Activated CD8-positive, alpha-beta T cell treated with anti-CD3 and anti-CD28 coated beads for 36 hours (primary cell): ENCODE data around the gene ARHGAP5. TPM values are rescaled to one million over a fixed set of nuclear protein-coding genes. Genes with fewer than 3 reads are reported as not detected.

Experiments used
- ATAC-seq: fragments of 200-7000 bp; cut with Tn5 transposase; one replicate; pipeline ENCODE4 v1.10.0; 2021; ENCODE audit warnings: mild to moderate bottlenecking, moderate library complexity
- CTCF ChIA-PET: fragments of 350-600 bp; sonication (Branson Sonifier 250); formaldehyde crosslinking; loops from one replicate; lab custom pipeline; 2021; ENCODE audit warnings: antibody characterized with exemption; lab: Charles Lee
- POLR2A ChIA-PET: fragments of 350-600 bp; sonication (Branson Sonifier 250); formaldehyde crosslinking; loops from one replicate; lab custom pipeline; 2021; ENCODE audit warnings: antibody characterized with exemption; lab: Charles Lee
- DNase-seq: peaks from one replicate; pipeline ENCODE4 v3.0.0-alpha.2; 2020
- H3K27ac Mint-ChIP-seq: one replicate; pipeline ENCODE4 v1.8.0; 2021; ENCODE audit warnings: mild to moderate bottlenecking, mixed read lengths
- H3K27me3 Mint-ChIP-seq: one replicate; pipeline ENCODE4 v1.8.0; 2021; ENCODE audit warnings: mixed read lengths
- H3K36me3 Mint-ChIP-seq: one replicate; pipeline ENCODE4 v1.8.0; 2021; ENCODE audit warnings: low read depth, mixed read lengths
- H3K4me1 Mint-ChIP-seq: one replicate; pipeline ENCODE4 v1.8.0; 2021; ENCODE audit warnings: low read depth, mixed read lengths
- H3K4me3 Mint-ChIP-seq: one replicate; pipeline ENCODE4 v1.8.0; 2021; ENCODE audit warnings: mild to moderate bottlenecking, moderate library complexity, mixed read lengths
- H3K9me3 Mint-ChIP-seq: one replicate; pipeline ENCODE4 v1.8.0; 2021; ENCODE audit warnings: mixed read lengths
- intact Hi-C: fragments of 100-400 bp; cut with micrococcal nuclease; formaldehyde crosslinking; loops from one replicate; pipeline ENCODE4 v1.10.0; 2022
- total RNA-seq, 2 experiments: library from RNA; stranded (reverse); gene quantifications; one replicate each; pipeline ENCODE4 v1.2.3, GENCODE V29; 2021
- TF ChIP-seq, protein P1 (sequence below): fragments of 200-600 bp; IDR thresholded peaks from one replicate; pipeline ENCODE4 v1.8.0; 2022; ENCODE audit warnings: antibody characterized with exemption, mild to moderate bottlenecking

Gene ARHGAP5
- total RNA-seq, 2 experiments from 2014 or later = 32.5 to 36.0 TPM

DNA sequence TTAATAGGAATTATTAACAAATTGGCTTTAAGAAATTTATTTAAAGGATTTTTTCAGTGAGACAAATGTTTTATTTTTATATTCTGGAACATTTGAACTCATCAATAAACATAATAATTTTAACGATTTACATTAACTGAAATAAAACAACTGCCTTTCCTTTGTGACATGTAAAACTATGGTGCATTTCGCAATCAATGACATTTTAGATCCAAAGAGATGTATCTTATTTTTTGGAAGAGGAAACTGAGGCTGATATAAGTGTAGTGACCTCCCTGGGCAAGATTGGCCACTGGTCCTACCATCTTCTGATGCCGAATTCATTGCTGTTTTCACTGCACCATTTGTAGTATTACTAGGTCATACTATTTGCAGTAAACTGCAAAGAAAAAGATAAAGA is 128.4 kb downstream of the ARHGAP5 start:
- ChIA-PET CTCF (interaction anchor here (0.9 to 3.1 kb wide), 5 partner anchors 8 to 280 kb away, joined by 4 to 9 read pairs (median 5); no protein-coding TSS in a partner anchor), POLR2A (no interaction called here)
- intact Hi-C loops = no loop called here
- no peaks in the 10 kb centered on the region for H3K36me3 Mint-ChIP-seq
- ATAC-seq (no peak), DNase-seq (no peak)
- H3K4me3 Mint-ChIP-seq = no peak overlapping the region
- peaks cover 38% of the 10 kb centered on the region for H3K4me1 Mint-ChIP-seq
- no peaks in the 10 kb centered on the region for H3K9me3 Mint-ChIP-seq
- peaks cover 2% of the 10 kb centered on the region for H3K27me3 Mint-ChIP-seq
- TF ChIP-seq, protein P1, sequence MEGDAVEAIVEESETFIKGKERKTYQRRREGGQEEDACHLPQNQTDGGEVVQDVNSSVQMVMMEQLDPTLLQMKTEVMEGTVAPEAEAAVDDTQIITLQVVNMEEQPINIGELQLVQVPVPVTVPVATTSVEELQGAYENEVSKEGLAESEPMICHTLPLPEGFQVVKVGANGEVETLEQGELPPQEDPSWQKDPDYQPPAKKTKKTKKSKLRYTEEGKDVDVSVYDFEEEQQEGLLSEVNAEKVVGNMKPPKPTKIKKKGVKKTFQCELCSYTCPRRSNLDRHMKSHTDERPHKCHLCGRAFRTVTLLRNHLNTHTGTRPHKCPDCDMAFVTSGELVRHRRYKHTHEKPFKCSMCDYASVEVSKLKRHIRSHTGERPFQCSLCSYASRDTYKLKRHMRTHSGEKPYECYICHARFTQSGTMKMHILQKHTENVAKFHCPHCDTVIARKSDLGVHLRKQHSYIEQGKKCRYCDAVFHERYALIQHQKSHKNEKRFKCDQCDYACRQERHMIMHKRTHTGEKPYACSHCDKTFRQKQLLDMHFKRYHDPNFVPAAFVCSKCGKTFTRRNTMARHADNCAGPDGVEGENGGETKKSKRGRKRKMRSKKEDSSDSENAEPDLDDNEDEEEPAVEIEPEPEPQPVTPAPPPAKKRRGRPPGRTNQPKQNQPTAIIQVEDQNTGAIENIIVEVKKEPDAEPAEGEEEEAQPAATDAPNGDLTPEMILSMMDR = no peak
- no peak overlapping the region for H3K27ac Mint-ChIP-seq

- Mint-ChIP-seq H3K4me3 (no peak overlapping the region), H3K27ac (no peak overlapping the region), H3K9me3 (no peaks in the 10 kb centered on the region), H3K27me3 (peaks cover 2% of the 10 kb centered on the region), H3K36me3 (no peaks in the 10 kb centered on the region), H3K4me1 (peaks cover 35% of the 10 kb centered on the region)
- ChIA-PET CTCF (interaction anchor here (0.9 to 3.1 kb wide), 5 partner anchors 9 to 280 kb away, joined by 4 to 9 read pairs (median 5); no protein-coding TSS in a partner anchor), POLR2A (interaction anchor here (0.9 to 1.1 kb wide), 2 partner anchors 13 to 129 kb away, joined by 3 to 4 read pairs; no protein-coding TSS in a partner anchor)
- TF ChIP-seq, protein P1 = no peak
- DNase-seq (peak; percentile 33), ATAC-seq (no peak)
- intact Hi-C loops = no loop called here
Measured at GRCh38 chr14:32205984-32206383, 128.9 kb downstream of the ARHGAP5 start.

DNA sequence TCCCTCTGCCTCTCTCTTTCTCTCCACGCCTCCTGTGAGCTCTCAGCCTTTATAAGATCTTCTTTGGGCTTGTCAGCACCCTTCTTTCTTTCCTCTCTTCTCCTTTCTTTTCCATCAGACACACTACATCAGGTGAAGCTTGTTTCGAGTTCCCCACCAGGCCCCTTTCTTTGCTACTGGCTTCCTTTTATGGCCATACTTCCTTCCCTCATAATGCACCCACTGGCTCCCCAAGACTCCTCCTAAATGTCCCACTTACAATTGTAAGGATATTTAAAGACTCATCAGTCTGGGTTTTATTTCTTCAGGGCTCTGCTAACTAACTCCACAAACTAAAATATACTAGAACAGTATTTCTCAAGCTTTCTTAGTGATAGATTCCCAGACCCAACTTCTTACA is 129.4 kb downstream of the ARHGAP5 start:
- Mint-ChIP-seq H3K4me3 (no peak overlapping the region), H3K4me1 (peaks cover 34% of the 10 kb centered on the region), H3K9me3 (no peaks in the 10 kb centered on the region), H3K27ac (no peak overlapping the region), H3K36me3 (no peaks in the 10 kb centered on the region), H3K27me3 (peaks cover 2% of the 10 kb centered on the region)
- ATAC-seq (no peak), DNase-seq (no peak)
- POLR2A ChIA-PET = interaction anchor here (0.9 to 1.1 kb wide), 2 partner anchors 12 to 130 kb away, joined by 3 to 4 read pairs; no protein-coding TSS in a partner anchor
- intact Hi-C loops = no loop called here
- CTCF ChIA-PET = interaction anchor here (0.8 to 3.1 kb wide), 9 partner anchors 9 to 353 kb away, joined by 3 to 9 read pairs (median 4); no protein-coding TSS in a partner anchor
- TF ChIP-seq, protein P1 = no peak

DNA sequence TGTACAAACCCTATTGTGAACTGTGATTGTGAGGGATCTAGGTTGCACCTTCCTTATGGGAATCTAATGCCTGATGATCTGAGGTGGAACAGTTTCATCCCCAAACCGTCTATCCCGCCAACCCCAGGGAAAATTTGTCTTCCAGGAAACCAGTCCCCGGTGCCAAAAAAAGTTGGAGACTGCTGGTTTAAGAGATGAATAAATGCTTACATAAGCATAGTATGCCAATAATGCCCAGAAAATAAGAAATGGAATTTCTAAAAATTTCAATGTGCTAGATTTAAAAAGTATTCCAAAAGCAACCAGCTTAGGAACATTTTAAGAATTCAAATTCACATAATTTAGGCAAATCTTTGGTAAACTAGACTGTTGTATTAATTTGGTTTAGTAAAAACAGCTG is 131.4 kb downstream of the ARHGAP5 start:
- intact Hi-C loops = no loop called here
- peaks cover 2% of the 10 kb centered on the region for H3K27me3 Mint-ChIP-seq
- no peaks in the 10 kb centered on the region for H3K36me3 Mint-ChIP-seq
- no peak for DNase-seq
- H3K9me3 Mint-ChIP-seq = no peaks in the 10 kb centered on the region
- H3K4me1 Mint-ChIP-seq = peaks cover 23% of the 10 kb centered on the region
- TF ChIP-seq, protein P1 = no peak
- no peak for ATAC-seq
- H3K27ac Mint-ChIP-seq = no peak overlapping the region
- ChIA-PET CTCF (interaction anchor here (0.7 to 3.1 kb wide), 4 partner anchors 11 to 108 kb away, joined by 3 to 9 read pairs (median 5); no protein-coding TSS in a partner anchor), POLR2A (no interaction called here)
- H3K4me3 Mint-ChIP-seq = no peak overlapping the region

Other genes with a start within 250 kb of the ARHGAP5 start
- not detected for gene RNU6-7, start 124.7 kb downstream of the ARHGAP5 start, total RNA-seq
- not detected for gene RNU6-8, start 126.0 kb downstream of the ARHGAP5 start, total RNA-seq